Endothelial cell (in vitro differentiated cells): Measurements from ENCODE around the gene SCYGR8. TPM values are rescaled to one million over a fixed set of nuclear protein-coding genes. Genes with fewer than 3 reads are reported as not detected.
"Not testable (repeated sequence)": the region's sequence is repeated elsewhere in the genome, so short reads cannot be mapped to it uniquely, and the experiment has no call there.

Source experiments
- DNase-seq: peaks from one replicate; pipeline ENCODE4 v3.0.0; 2021; ENCODE audit warnings: low spot score
- H3K27ac Mint-ChIP-seq: one replicate; pipeline ENCODE4 v1.8.0; 2021; ENCODE audit warnings: mixed read lengths, inconsistent platforms; ENCODE audit not compliant: unreplicated experiment
- H3K27me3 Mint-ChIP-seq: one replicate; pipeline ENCODE4 v1.8.0; 2021; ENCODE audit warnings: mild to moderate bottlenecking, moderate library complexity, mixed read lengths, inconsistent platforms; ENCODE audit not compliant: unreplicated experiment
- H3K36me3 Mint-ChIP-seq: one replicate; pipeline ENCODE4 v1.8.0; 2021; ENCODE audit warnings: mild to moderate bottlenecking, low read depth, mixed read lengths, inconsistent platforms; ENCODE audit not compliant: unreplicated experiment
- H3K4me1 Mint-ChIP-seq: one replicate; pipeline ENCODE4 v1.8.0; 2021; ENCODE audit warnings: mild to moderate bottlenecking, mixed read lengths, inconsistent platforms; ENCODE audit not compliant: unreplicated experiment
- H3K4me3 Mint-ChIP-seq: one replicate; pipeline ENCODE4 v1.8.0; 2021; ENCODE audit warnings: mild to moderate bottlenecking, mixed read lengths, inconsistent platforms; ENCODE audit not compliant: unreplicated experiment
- H3K9me3 Mint-ChIP-seq: one replicate; pipeline ENCODE4 v1.8.0; 2021; ENCODE audit warnings: mixed read lengths, inconsistent platforms; ENCODE audit not compliant: unreplicated experiment
- CTCF ChIP-seq: fragments of 200-600 bp; sonication (generic); IDR thresholded peaks from one replicate; pipeline ENCODE4 v1.5.0; 2021; ENCODE audit warnings: antibody characterized with exemption; ENCODE audit not compliant: unreplicated experiment
- total RNA-seq: library from RNA; stranded (reverse); fragmentation: NEBNext Ultra II Directional; extraction: Animal tissue kit (Norgen Biotek cat#: 25700); gene quantifications from one replicate; pipeline ENCODE4 v1.2.1, GENCODE V29; 2021; ENCODE audit not compliant: unreplicated experiment

The SCYGR8 gene
- total RNA-seq, 1 donor from 2014 or later: not detected

- H3K4me1 Mint-ChIP-seq: peaks cover 6% of the 10 kb centered on the region
- TF ChIP-seq CTCF: no peak
Observed at GRCh38 chr2:227717687-227718567, 27.8 kb upstream of the SCYGR8 start, which contains the start of gene SLC19A3. Gene SLC19A3, minus strand, starts transcription at chr2:227718028. Its CDS starts 15,710 bp downstream, at chr2:227702318.

GRCh38 chr2:227719641-227720040 lies 26.1 kb upstream of the SCYGR8 start:
- no peak overlapping the region for H3K4me3 Mint-ChIP-seq
- H3K9me3 Mint-ChIP-seq: no peaks in the 10 kb centered on the region
- H3K27me3 Mint-ChIP-seq: no peaks in the 10 kb centered on the region
- H3K27ac Mint-ChIP-seq: no peak overlapping the region
- no peaks in the 10 kb centered on the region for H3K4me1 Mint-ChIP-seq
- no peaks in the 10 kb centered on the region for H3K36me3 Mint-ChIP-seq
- TF ChIP-seq CTCF: no peak
- no peak for DNase-seq

More at GRCh38 chr2:227717687-227718567, 27.8 kb upstream of the SCYGR8 start, which contains the start of gene SLC19A3:
- H3K4me3 Mint-ChIP-seq: peak within 1 kb of the TSS; percentile 64
- DNase-seq: peak; percentile 79
- H3K27ac Mint-ChIP-seq: no peak within 1 kb of the TSS
- H3K27me3 Mint-ChIP-seq: no peaks in the 10 kb centered on the region
- no peaks in the 10 kb centered on the region for H3K36me3 Mint-ChIP-seq
- H3K9me3 Mint-ChIP-seq: no peaks in the 10 kb centered on the region

- TF ChIP-seq CTCF: no peak
- Mint-ChIP-seq H3K4me3 (no peak overlapping the region), H3K27ac (no peak overlapping the region), H3K4me1 (no peaks in the 10 kb centered on the region), H3K36me3 (no peaks in the 10 kb centered on the region), H3K27me3 (no peaks in the 10 kb centered on the region), H3K9me3 (no peaks in the 10 kb centered on the region)
- no peak for DNase-seq
Observed at GRCh38 chr2:227720680-227721079, 25.0 kb upstream of the SCYGR8 start.

GRCh38 chr2:227722821-227723220 lies 22.9 kb upstream of the SCYGR8 start:
- H3K27ac Mint-ChIP-seq, H3K4me3 Mint-ChIP-seq, H3K4me1 Mint-ChIP-seq, H3K27me3 Mint-ChIP-seq, H3K9me3 Mint-ChIP-seq, H3K36me3 Mint-ChIP-seq, DNase-seq: not testable (repeated sequence)

- peaks cover 2% of the 10 kb centered on the region for H3K27me3 Mint-ChIP-seq
- TF ChIP-seq CTCF: no peak
- no peak within 1 kb of the TSS for H3K27ac Mint-ChIP-seq
- no peak for DNase-seq
- H3K36me3 Mint-ChIP-seq: no peaks in the 10 kb centered on the region
- H3K4me3 Mint-ChIP-seq: no peak within 1 kb of the TSS
- no peaks in the 10 kb centered on the region for H3K4me1 Mint-ChIP-seq
- H3K9me3 Mint-ChIP-seq: no peaks in the 10 kb centered on the region
Observed at GRCh38 chr2:227724394-227725039, 21.2 kb upstream of the SCYGR8 start, which contains the start of gene SCYGR6. Gene SCYGR6, minus strand, starts transcription at chr2:227724757. Its CDS starts 0 bp downstream, at chr2:227724757.
